PC-3 (cell line): Measurements from ENCODE around the gene RESP18.

Source experiments
- CTCF ChIP-seq: fragments of 300-600 bp; sonication (generic); conservative IDR thresholded peaks from 2 replicates; pipeline ENCODE4 v1.5.1; 2017; ENCODE audit warnings: antibody characterized with exemption, low read depth, mild to moderate bottlenecking, low read length
- EZH2 ChIP-seq: fragments of 300-600 bp; sonication (generic); IDR thresholded peaks from one replicate; pipeline ENCODE4 v1.6.1; 2017; ENCODE audit warnings: antibody characterized with exemption, mild to moderate bottlenecking, low read length; ENCODE audit not compliant: unreplicated experiment
- EZH2phosphoT487 ChIP-seq: fragments of 300-600 bp; sonication (generic); IDR thresholded peaks from 2 replicates; pipeline ENCODE4 v1.6.1; 2018; ENCODE audit warnings: mild to moderate bottlenecking, antibody characterized with exemption, low read length, borderline replicate concordance

- TF ChIP-seq CTCF (no peak), EZH2 (no peak), EZH2phosphoT487 (no peak)
Measured at GRCh38 chr2:219380926-219381325, 48.4 kb upstream of the RESP18 start.
